Embryonic facial prominence (tissue), 1 donor: ENCODE measurements around the gene MAP3K20.
"Not testable (repeated sequence)": the region's sequence is repeated elsewhere in the genome, so short reads cannot be mapped to it uniquely, and the experiment has no call there.

Experiments
- DNase-seq: peaks from one replicate; pipeline ENCODE4 v3.0.0-alpha.2; 2016; ENCODE audit errors: extremely low spot score

Gene MAP3K20

GRCh38 chr2:173087793-173088496 is 12.3 kb downstream of the MAP3K20 start:
- DNase-seq: no peak

GRCh38 chr2:173090276-173090877 is 14.7 kb downstream of the MAP3K20 start:
- DNase-seq: no peak

GRCh38 chr2:173090973-173091660 is 15.5 kb downstream of the MAP3K20 start:
- DNase-seq: no peak

- DNase-seq: no peak
Measured at GRCh38 chr2:173091910-173092309, 16.3 kb downstream of the MAP3K20 start.

DNA sequence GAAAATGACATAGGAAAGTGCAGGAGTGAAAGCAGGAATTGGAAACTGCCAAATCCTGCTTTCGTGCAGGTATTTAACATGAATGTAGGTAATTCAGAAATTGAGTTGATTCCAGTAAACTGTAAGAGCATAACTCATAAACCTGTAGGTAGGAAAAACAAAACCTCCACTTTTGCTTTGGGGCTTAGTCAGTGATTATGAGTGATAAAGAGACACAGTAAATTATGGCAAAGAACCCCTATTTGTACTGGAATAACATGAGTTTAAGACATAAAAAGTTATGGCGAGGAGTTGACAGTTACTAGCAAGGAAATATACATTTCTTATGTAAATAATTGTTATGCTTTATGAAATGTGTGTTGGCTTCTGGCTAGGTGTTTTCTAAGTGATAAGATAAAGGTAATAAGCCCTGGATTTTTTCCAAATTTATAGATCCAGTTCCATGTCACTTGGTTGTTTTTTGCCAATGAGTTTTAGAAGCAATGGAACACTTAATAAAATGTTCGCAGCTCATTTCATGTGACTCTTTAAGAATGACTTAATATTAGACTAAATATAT is 17.3 kb downstream of the MAP3K20 start:
- no peak for DNase-seq

- DNase-seq: not testable (repeated sequence)
Measured at GRCh38 chr2:173093617-173094016, 18.0 kb downstream of the MAP3K20 start.

DNA sequence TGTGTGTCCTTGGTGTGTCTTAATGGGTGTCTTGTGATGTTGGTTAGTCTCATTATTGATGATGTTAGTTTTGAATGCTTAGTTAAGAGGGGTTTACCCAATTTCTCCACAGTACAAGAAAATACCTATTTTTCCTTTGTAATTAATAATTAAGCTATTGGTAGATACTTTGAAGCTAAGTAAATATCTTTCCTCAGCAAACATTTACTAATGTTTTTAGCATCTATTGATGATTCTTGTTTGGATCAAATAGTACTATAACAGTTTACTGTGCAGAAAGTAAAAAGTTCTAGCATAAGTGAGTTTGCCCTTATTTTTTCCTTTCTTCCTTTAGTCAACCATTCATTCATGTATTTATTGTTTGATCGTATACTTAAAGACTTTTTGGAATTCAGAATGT is 19.1 kb downstream of the MAP3K20 start:
- no peak for DNase-seq

DNA sequence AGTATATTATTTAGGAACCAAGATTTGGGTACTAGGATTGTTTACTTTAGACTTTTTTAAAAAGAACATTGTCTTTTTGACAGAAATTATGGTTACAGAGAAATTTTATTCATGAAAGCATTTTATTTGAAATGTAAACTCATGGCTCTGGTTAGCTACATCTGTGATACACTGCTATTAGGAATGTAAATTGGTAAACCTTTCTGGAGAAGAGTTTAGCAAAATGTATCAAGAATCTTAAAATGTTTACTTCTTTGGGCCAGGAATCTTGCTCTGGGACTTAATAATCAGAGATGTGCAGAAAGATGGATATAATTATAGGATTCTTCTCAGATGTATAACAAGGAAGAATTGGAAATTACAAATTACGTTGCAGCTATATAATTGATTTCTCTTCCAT is 19.7 kb downstream of the MAP3K20 start:
- DNase-seq: no peak

DNA sequence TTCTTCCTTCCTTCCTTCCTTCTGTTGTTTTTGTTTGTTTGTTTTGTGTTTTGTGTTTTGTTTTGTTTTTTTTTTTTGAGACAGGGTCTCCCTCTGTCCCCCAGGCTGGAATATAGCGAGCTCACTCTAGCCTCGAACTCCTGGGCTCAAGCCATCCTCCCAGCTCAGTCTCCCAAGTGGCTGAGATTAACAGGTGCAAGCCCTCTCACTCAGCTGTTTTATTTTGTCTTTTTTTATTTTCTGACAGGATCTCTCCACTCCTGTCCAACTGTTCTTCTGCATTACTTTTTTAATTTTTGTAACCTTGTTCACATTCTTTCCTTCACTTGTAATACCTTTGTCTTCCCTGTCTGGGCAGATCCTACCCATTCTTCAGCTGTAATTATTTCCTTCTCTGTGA is 23.6 kb downstream of the MAP3K20 start:
- no peak for DNase-seq

GRCh38 chr2:173099804-173100203 is 24.2 kb downstream of the MAP3K20 start:
- no peak for DNase-seq

DNA sequence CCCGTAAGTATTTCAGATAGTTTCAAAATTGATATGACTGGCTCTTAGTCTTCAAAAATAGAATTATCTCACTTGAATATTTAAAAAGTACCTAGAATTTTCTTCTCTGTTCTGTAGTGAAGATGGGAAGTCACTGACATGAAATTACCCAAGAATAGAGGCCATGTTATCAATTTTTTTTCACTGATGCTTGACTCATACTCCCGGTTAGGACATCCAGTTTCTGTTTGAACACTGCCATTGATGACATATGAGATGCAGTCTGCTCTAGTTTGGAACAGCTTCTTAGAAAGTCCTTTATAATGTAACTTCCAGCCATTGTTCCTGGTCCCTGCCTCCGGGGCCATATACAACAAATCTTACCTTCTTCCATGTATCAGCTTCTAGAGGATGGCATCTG is 26.0 kb downstream of the MAP3K20 start:
- DNase-seq: no peak

DNA sequence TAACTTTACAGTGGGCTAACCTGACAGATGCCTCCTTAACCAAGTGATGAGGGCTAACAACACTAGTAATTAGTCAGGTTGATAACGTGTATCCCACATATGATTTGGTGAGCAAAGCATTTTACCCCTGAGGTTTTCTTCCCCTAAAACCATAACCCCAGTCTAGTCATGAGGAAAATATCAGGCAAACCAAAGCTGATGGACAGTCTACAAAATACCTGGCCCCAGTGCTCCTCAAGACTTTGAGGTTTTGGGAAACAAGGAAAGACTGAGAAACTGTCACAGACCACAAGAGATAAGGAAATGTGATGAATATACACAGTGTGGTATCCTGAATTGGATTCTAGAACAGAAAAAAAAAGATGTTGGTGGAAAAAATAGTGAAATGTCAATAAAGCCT is 28.5 kb downstream of the MAP3K20 start:
- DNase-seq: no peak

- no peak for DNase-seq
Measured at GRCh38 chr2:173106959-173107628, 31.4 kb downstream of the MAP3K20 start.

GRCh38 chr2:173107629-173108022 is 32.0 kb downstream of the MAP3K20 start:
- no peak for DNase-seq

DNA sequence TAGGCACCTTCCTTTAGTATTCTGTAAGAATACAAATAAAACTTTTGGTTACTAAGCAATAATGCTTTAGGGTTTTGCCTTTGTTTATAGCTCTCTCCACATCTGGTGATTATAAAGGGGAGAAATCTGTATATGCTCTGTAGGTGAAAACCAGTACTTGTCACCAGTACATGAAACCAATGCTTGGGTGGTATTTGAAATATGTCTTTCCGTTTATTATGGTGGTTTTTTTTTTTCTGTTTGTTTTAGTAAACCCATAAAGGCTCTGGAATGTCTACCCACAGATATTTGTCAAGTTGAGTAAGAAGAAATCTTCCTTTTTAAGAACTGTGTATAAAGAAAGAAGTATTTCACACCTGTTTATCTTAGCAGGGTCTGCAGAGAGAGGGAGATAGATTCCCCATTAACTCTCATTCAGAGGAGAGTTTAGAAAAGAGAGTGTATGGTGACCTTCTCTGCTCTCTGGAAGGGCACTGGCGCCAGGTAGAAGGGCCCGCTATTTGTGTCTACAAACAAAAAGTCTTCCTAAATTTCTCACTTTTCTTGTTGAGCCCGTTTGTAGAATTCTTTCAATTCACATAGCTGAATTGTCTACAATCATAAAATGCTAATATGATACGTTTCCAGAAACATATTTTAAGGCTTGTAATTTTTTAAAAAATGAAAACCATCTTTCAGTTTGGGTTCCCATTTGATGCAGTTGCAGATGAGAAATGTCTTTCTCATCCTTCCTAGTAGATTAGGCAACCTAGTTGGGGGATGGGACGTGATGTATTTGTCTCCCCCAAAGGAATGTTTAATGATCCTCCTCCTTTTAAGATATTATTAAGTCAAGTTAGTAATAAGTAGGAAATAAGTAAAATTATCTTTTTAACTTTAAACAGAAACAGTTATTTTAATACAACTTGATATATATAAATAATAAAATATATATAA is 33.9 kb downstream of the MAP3K20 start:
- DNase-seq: peak; percentile 12

- no peak for DNase-seq
Measured at GRCh38 chr2:173117678-173118077, 42.0 kb downstream of the MAP3K20 start.

DNA sequence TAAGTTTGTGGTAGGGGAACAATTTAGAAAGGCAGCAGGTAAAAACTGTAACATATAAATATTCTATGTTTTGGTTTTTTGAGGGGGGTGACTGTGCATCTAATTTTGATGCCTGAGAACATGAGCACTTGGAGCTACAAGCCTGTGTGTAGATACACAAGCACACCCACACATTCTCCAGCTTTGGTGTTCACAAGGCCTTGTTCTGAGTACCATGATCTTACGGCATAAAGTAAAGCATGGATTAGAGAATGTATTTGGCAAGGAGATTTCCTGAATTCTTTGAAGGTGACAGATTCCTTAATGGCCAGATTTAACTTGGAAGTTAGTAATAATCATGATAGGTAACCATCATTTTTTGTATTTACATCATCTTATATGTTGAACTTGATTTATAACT is 42.7 kb downstream of the MAP3K20 start:
- no peak for DNase-seq

DNA sequence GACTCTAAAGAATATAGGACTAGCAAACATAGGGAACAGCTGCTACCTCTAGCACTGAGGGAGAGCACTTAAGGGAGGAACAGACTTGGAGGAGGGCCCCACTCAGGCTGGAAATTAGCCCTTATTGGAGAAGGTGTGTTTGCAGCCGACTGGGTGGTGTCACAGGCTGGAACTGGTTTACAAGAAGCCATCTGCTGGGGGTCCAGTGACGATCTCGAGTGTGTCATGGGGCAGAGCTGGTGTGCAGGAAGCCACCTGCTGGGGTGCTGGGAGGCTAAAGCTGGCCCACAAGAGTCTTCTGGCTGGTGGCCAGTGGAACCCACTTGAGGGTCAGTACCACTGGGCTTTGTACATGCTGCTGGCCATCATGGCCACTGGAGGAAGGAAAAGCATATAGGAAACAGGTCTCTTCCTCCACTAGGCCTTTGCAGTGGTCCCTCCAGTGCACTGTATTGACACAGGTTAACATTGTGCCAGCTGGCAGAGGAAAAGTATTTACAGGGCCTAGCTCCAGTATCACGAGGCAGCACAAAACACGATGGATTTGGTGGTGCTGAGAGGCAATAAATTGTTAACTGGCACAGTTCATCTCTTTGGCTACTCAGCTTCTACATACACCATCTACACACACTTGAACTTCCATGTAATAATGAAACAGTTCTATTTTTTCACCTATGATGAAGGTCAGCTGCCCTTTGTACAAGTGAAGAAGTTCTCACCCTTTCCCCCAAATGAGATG is 43.6 kb downstream of the MAP3K20 start:
- DNase-seq: no peak

- DNase-seq: no peak
Measured at GRCh38 chr2:173119944-173120343, 44.3 kb downstream of the MAP3K20 start.

GRCh38 chr2:173122936-173123335 is 47.3 kb downstream of the MAP3K20 start:
- no peak for DNase-seq
